KMS-11 (cell line): ENCODE data around the gene IL2RG.

Experiments
- H2AFZ ChIP-seq: fragments of 200-600 bp; sonication (generic); 2 replicates; pipeline ENCODE4 v1.6.1; 2016; ENCODE audit warnings: antibody characterized with exemption, mixed run types, low read depth
- H3K27ac ChIP-seq: fragments of 200-600 bp; sonication (generic); 2 replicates; pipeline ENCODE4 v1.6.1; 2016; ENCODE audit warnings: mild to moderate bottlenecking, mixed run types
- H3K27me3 ChIP-seq: fragments of 200-600 bp; sonication (generic); 2 replicates; pipeline ENCODE4 v1.6.1; 2017; ENCODE audit warnings: mild to moderate bottlenecking, low read depth, mixed run types, moderate library complexity; ENCODE audit not compliant: insufficient read depth
- H3K36me3 ChIP-seq: fragments of 200-600 bp; sonication (generic); 2 replicates; pipeline ENCODE4 v1.6.1; 2017; ENCODE audit warnings: mild to moderate bottlenecking, mixed run types; ENCODE audit not compliant: insufficient read depth
- H3K4me1 ChIP-seq: fragments of 200-600 bp; sonication (generic); 2 replicates; pipeline ENCODE4 v1.6.1; 2016; ENCODE audit warnings: mild to moderate bottlenecking, low read depth, mixed run types; ENCODE audit not compliant: poor library complexity, severe bottlenecking
- H3K4me2 ChIP-seq: fragments of 200-600 bp; sonication (generic); 2 replicates; pipeline ENCODE4 v1.7.0; 2016; ENCODE audit warnings: mild to moderate bottlenecking, mixed run types
- H3K4me3 ChIP-seq: fragments of 200-600 bp; sonication (generic); IDR thresholded peaks from 2 replicates; pipeline ENCODE4 v1.6.1; 2017; ENCODE audit warnings: low read depth, low read length, mixed read lengths; ENCODE audit not compliant: insufficient read depth
- H3K79me2 ChIP-seq: fragments of 200-600 bp; sonication (generic); 2 replicates; pipeline ENCODE4 v1.6.1; 2016; ENCODE audit warnings: low read depth, mixed run types; ENCODE audit not compliant: insufficient read depth
- H3K9ac ChIP-seq: fragments of 200-600 bp; sonication (generic); 2 replicates; pipeline ENCODE4 v1.6.1; 2016; ENCODE audit warnings: mild to moderate bottlenecking, mixed run types
- H4K20me1 ChIP-seq: fragments of 200-600 bp; sonication (generic); 2 replicates; pipeline ENCODE4 v1.6.1; 2016; ENCODE audit warnings: mild to moderate bottlenecking, mixed run types; ENCODE audit not compliant: insufficient read depth
- TF ChIP-seq, protein P1 (sequence below): fragments of 200-600 bp; sonication (generic); conservative IDR thresholded peaks from 2 replicates; pipeline ENCODE4 v1.6.1; 2017; ENCODE audit warnings: low read depth, mild to moderate bottlenecking, antibody characterized with exemption, low read length, moderate library complexity, mixed read lengths

Gene IL2RG

DNA sequence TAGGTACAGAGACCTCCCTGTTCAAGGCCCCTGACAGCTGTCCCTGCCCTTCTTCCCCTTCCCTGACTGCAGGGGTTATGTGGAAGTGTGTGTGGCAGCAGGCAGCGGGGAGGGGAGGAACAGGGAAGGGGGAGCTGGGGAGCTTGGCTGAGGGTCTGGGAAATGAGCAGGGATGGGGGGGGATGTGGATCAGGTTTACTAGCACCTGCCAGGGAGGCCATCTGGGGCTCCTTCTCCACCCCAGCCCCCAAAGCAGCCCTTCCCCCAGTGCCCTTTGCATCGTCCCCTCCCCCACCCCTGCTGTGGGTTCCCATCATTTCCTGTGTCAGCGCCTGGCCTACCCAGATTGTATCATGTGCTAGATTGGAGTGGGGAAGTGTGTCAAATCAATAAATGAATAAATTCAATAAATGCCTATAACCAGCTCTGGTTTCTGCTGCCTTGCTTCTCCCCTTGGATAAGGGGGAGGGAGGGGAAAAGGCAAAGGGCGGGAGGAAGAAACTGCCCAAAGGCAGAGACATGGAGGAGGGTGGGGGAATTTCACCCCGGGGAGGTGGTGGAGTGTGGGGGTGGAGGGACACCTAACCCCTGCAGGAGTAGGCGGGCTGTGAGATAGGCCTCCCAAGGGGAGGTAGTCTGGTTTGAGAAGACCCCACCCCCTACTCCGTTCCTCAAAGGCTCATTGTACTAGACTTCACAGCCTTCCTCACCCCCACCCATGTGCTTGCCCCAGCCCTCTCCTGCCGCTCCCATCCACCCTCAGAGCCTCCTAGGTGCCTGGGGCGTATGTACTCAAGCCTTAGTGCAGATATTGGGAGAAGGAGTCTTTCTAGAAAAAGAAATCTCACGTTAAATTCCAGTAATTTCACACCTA lies 8.0 kb downstream of the IL2RG start:
- TF ChIP-seq, protein P1, sequence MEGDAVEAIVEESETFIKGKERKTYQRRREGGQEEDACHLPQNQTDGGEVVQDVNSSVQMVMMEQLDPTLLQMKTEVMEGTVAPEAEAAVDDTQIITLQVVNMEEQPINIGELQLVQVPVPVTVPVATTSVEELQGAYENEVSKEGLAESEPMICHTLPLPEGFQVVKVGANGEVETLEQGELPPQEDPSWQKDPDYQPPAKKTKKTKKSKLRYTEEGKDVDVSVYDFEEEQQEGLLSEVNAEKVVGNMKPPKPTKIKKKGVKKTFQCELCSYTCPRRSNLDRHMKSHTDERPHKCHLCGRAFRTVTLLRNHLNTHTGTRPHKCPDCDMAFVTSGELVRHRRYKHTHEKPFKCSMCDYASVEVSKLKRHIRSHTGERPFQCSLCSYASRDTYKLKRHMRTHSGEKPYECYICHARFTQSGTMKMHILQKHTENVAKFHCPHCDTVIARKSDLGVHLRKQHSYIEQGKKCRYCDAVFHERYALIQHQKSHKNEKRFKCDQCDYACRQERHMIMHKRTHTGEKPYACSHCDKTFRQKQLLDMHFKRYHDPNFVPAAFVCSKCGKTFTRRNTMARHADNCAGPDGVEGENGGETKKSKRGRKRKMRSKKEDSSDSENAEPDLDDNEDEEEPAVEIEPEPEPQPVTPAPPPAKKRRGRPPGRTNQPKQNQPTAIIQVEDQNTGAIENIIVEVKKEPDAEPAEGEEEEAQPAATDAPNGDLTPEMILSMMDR, result no peak
- Histone ChIP-seq H3K27ac (peak overlapping the region; percentile 27; the same call in 1 of the 2 replicates), H3K4me1 (peaks cover 31% of the 10 kb centered on the region), H3K9ac (no peak overlapping the region), H4K20me1 (no peaks in the 10 kb centered on the region), H3K79me2 (no peaks in the 10 kb centered on the region), H2AFZ (peak overlapping the region; percentile 18; the same call in 1 of the 2 replicates), H3K27me3 (no peaks in the 10 kb centered on the region), H3K4me3 (no peak overlapping the region), H3K4me2 (peak overlapping the region; percentile 63), H3K36me3 (no peaks in the 10 kb centered on the region)

DNA sequence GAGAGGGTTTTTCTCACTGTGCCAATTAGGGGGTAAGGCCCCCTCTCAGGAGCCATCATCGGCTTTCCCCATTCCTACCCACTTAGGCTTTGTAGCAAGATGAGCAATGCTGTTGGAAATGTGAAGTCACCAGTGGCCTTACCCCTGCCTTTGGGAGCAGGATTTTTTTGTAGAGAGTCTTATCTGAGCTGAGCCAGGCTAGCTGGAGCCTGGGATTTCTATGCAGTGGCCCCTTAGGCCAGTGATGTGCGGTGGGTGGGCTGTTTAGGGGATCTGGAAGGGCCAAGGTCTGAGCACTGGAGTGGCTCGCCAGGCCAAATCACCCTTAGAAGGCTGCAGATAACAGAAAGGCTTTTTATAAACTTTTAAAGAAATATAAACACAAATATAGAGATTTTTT lies 9.1 kb downstream of the IL2RG start:
- no peak overlapping the region for H3K27ac ChIP-seq
- H2AFZ ChIP-seq, result no peak overlapping the region
- peaks cover 41% of the 10 kb centered on the region for H3K4me1 ChIP-seq
- H3K4me3 ChIP-seq, result no peak overlapping the region
- H3K9ac ChIP-seq, result no peak overlapping the region
- H3K4me2 ChIP-seq, result no peak overlapping the region
- H4K20me1 ChIP-seq, result no peaks in the 10 kb centered on the region
- H3K79me2 ChIP-seq, result no peaks in the 10 kb centered on the region
- no peaks in the 10 kb centered on the region for H3K36me3 ChIP-seq
- TF ChIP-seq, protein P1, result no peak
- no peaks in the 10 kb centered on the region for H3K27me3 ChIP-seq

- H3K9ac ChIP-seq, result no peak overlapping the region
- H3K79me2 ChIP-seq, result no peaks in the 10 kb centered on the region
- TF ChIP-seq, protein P1, result no peak
- no peak overlapping the region for H3K27ac ChIP-seq
- H4K20me1 ChIP-seq, result no peaks in the 10 kb centered on the region
- H3K4me1 ChIP-seq, result peaks cover 39% of the 10 kb centered on the region
- H3K36me3 ChIP-seq, result no peaks in the 10 kb centered on the region
- no peak overlapping the region for H3K4me2 ChIP-seq
- no peaks in the 10 kb centered on the region for H3K27me3 ChIP-seq
- no peak overlapping the region for H3K4me3 ChIP-seq
- H2AFZ ChIP-seq, result no peak overlapping the region
These were observed 10.5 kb downstream of the IL2RG start for GRCh38 chrX:71100581-71101505.

DNA sequence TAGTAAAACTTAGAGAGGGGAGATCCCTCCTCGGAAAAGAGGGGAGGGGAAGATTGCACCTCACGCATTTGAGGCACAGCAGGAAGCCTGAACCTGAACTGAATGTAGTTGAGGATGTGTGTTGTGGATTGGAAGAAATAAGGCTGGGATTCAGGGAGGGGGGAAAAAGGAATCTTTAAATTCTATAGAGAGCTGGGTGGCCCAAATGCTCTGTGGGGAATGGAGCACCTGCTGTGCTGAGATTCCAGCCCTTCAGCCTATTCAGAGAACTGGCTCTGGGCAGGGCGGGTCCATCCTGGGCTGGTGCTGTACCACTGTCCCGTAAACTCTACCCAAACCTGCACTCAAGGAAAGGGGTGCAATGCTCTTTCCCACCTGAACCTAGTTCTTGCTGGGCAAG lies 11.6 kb downstream of the IL2RG start:
- Histone ChIP-seq H4K20me1 (no peaks in the 10 kb centered on the region), H3K9ac (no peak overlapping the region), H3K79me2 (no peaks in the 10 kb centered on the region), H2AFZ (no peak overlapping the region), H3K4me2 (no peak overlapping the region), H3K4me1 (peaks cover 39% of the 10 kb centered on the region), H3K4me3 (no peak overlapping the region), H3K36me3 (no peaks in the 10 kb centered on the region), H3K27me3 (no peaks in the 10 kb centered on the region), H3K27ac (no peak overlapping the region)
- TF ChIP-seq, protein P1, result no peak
